Daoy (cell line): ENCODE results near the gene SULT1A4. TPM values are rescaled to one million over a fixed set of nuclear protein-coding genes. Genes with fewer than 3 reads are reported as not detected.
"Not testable (repeated sequence)": the region's sequence is repeated elsewhere in the genome, so short reads cannot be mapped to it uniquely, and the experiment has no call there.

ENCODE experiments used
- DNase-seq: peaks from one replicate; pipeline ENCODE4 v3.0.0-alpha.2; 2015; ENCODE audit warnings: low read depth
- total RNA-seq: library from RNA; depleted of rRNA; stranded (reverse); fragments of >200 nt; shearing (Covaris generic); gene quantifications from 2 replicates; pipeline ENCODE4 v1.2.3, GENCODE V29; 2014; rRNA removed

Gene SULT1A4
- 4.4 TPM in 1 of 2 replicates, not detected in the other for total RNA-seq

DNA sequence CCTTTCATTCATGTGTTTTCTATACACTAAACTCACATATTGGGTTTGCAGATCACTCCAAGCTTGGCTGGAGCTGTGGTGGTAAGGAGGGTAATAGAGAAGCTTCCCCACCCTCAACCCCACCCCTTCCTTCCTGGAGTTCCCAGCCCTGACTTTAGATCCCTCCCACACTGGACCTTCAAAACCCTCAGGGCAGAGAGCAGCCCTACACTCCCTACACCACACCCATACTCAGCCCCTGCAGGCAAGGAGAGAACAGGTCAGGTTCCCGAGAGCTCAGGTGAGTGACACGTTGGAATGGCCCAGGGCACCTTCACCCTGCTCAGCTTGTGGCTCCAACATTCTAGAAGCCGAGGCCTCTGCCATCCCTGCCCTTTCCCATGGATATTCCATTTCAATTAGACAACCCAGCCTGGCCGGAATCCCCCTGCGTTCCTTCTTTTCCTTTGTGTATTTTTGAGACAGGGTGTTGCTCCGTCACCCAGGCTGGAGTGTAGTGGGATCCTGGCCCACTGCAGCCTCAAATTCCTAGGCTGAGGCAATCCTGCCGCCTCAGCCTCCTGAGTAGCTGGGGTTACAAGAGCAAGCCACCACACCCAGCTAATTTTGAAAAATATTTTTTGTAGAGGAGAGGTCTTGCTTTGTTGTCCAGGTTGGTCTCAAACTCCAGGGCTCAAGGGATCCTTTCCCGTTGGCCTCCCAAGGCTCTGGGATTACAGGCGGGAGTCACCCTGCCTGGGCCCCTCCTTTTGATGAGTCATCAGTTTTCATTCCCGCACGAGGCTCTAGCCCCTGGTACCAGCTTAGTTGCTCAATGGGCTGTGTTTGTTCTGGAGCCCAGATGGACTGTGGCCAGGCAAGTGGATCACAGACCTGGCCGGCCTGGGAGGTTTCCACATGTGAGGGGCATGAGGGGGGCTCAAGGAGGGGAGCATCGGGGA, at the start of gene SULT1A4:
Gene SULT1A4, plus strand, starts transcription at position 208 of the 941 bp plus-strand sequence. CDS start 1,473 bp downstream, outside the sequence.
- DNase-seq = not testable (repeated sequence)

DNA sequence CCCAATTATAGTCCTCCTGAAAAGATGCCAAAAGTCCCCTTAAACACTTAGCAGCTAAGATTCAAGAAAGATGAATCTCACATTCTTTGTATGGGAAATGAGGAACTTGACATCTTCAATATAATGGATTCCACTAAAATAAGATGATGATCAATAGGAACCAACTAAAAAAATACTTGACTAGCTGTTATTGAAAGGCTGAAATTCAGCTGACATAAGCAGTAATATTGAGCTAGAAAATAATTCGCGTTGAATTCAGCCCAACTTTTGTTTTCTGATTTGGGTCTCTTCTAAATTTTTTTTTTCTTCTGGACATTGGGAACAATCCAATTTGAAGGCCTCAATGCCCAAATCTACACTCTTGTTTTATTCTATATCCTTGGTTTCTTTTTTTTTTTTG, 36.1 kb upstream of the SULT1A4 start:
- DNase-seq = not testable (repeated sequence)

DNA sequence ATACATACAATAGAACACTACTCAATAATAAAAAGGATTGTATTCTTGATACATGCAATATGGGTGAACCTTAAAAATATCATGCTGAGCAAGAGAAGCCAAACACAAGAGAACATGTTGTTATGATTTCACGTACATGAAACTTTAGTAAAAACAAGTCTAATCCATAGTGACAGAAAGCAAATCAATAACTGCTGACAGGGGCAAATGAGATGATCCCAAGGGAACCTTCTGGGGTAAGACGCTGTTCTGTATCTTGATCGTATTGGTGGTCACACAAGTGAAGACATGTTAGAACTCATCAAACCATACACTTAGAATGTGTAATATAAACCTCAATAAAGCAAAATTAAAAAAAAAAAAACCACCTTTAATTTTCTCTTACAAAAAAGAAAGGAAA, 34.3 kb upstream of the SULT1A4 start:
- DNase-seq = not testable (repeated sequence)

DNA sequence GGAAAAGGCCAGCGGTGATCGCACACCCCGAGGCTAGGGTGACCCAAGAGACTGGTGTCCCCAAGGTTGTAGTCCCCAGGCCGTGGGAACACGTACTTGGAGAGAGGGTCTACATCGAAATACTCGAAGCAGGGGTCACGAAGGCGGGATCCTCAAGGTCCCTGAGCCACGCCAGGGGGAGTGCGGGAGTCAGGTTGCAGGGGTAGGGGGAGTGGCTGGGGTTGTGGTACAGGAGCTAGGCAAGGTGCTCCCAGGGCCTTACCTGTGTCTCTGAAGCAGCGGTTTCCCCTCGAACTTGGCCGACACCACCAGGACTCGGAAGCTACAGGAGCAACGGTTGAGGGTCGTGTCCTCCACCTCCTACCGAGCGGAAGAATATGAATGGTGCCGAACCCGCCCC, 6.0 kb upstream of the SULT1A4 start:
- DNase-seq = not testable (repeated sequence)

DNA sequence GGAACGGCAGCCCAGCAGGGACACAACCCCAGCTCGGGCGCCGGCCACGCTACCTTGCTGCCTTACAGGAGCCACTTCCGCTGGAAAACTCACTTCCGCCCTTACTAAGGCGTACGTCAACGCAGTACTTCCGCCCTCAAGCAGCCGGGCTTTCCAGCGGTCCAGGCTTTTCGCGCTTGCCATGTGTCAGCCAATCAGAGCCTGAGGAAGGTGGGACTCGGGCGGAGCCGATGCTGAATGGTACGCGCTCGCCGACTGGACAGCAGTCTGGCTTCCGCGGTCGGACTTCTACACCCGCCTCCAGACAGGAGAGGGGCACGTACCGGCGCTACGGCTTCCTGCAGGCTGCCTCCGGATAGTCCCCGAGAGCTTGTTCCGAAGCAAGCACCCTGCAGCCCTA, 5.4 kb upstream of the SULT1A4 start, which contains the start of the genes BOLA2 and SLX1B:
Gene BOLA2, minus strand, starts transcription at position 83 of the 400 bp plus-strand sequence. CDS start 98 bp downstream, outside the sequence.
Gene SLX1B, plus strand, starts transcription at position 265 of the 400 bp plus-strand sequence.
- DNase-seq = not testable (repeated sequence)

DNA sequence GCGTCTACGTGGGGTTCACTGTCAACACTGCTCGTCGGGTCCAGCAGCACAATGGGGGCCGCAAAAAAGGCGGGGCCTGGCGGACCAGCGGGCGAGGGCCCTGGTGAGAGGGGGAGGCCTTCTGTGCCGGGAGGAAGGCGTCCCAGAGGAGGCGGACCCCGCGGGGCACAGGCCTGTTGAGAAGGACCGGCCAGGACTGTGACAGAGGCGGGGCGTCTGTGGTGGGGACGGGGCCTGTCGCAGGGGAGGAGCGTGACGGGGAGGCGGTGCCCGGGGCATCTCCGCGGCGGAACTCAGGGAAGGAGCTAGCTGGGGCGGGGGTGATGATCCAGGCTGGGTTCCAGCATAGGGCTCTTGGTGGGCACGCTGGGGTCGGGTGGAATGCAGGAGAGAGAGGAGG, 4.9 kb upstream of the SULT1A4 start:
- not testable (repeated sequence) for DNase-seq

DNA sequence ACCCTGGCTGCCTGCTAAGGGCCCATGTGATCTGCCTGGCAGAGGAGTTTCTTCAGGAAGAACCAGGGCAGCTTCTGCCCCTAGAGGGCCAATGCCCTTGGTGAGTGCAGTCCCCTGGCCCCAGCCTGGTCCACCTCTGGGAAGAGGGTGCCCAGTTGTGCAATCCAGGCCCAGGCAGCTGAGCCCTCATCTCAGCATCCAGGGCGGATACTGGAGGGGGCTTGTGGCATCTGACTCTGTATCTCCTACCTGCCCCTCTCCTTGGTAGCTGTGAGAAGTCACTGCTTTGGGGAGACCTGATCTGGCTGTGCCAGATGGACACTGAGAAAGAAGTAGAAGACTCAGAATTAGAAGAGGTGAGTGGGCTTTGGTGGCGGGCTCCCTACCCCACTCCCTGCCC, 2.1 kb upstream of the SULT1A4 start:
- DNase-seq = not testable (repeated sequence)

DNA sequence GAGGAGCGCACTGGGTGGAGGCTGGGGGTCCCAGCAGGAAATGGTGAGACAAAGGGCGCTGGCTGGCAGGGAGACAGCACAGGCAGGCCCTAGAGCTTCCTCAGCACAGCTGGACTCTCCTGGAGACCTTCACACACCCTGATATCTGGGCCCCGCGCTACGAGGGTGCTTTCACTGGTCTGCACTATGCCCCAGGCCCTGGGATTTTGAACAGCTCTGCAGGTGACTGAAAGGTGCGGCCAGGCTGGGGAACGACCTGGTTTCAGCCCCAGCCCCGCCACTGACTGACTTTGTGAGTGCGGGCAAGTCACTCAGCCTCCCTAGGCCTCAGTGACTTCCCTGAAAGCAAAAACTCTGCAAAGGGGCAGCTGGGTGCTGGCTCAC, 926 bp downstream of the SULT1A4 start:
- not testable (repeated sequence) for DNase-seq

DNA sequence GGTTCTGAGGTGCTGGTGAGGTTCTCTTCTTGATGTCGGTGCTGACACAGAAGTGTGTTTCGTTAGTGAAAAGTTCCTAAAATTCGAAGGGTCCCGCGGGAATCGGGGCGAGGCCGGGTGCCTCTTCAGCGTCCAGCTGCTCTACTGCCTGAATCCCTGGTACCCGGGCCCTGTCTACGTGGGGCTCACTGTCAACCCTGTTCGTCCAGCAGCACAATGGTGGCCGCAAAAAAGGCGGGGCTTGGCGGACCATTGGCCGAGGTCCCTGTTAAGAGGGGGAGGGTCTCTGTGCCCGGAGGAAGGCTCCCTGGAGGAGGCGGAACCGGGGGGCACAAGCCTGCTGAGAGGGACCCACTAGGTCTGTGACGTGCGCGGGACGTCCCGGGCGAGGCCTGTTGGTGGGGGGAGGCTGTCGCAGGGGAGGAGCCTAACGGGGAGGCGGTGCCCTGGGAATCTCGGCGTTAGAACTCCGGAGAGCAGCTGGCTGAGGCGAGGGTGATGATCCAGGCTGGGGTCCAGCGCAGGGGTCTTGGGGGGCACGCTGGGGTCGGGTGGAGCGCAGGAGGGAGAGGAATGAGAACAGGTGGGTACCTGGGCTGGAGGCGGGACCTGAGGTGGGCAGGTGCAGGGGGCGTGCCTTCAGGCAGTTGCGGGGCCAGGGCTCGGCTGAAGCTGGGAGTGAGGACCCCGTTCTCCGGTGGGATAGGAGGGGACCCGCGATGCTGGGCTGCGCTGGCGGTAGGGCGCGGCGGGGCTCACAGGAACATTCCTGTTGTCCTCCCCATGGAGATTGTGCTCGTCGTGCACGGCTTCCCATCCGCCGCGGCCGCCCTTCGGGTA, 6.5 kb downstream of the SULT1A4 start:
- not testable (repeated sequence) for DNase-seq

DNA sequence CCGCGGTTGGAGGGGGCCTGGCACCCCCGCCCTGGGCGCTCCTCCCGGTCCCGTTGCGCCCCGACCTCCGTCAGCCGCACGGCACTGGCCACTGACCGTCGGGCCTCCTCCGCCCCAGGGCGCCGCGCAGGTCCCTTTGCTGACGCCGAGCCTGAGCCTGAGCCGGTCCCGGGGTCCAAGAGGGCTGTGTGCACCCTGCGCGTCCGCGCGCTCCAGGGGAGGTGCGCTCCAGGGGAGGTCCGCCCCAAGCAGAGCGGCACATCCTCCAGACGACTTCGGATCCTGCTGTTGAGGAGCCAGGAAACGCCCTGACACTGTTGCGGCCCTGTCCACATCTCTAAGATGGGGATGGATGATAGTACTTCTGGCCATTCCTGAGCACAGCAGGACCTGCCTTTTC, 7.2 kb downstream of the SULT1A4 start:
- DNase-seq = not testable (repeated sequence)

DNA sequence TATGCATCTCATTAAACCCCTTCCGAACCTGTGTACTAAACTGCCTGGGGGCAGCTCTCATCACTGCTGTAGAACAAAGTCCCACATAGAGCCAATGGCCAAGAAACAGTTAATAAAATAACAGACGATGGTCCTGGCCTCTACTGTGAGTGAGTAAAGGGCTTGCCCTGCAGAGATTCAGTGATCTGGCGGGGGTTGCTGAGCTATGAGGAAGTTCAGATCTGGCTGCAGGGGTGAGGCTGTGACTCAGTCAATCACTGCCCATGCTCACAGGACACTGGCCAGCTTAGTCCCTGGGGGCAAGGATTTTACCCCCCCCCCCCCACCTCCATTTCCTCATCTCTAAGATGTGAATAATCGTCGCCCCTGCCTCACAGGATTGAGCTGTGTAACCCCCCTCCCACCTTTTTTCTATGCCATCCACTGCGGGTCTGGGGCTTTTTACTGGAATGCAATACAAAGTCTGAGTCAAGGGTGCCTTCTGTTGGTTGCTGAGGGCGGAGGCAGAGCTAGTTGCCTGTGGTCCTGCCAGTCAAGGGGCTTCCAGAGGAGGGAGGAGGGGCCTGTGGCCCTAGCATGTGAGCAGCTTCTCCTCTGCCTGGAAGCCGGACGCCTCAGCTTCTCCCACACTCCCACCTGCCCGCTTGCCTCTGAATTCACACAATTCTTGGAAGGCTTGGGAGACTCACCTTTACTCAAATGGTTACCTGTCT, 8.1 kb downstream of the SULT1A4 start:
- DNase-seq = not testable (repeated sequence)

DNA sequence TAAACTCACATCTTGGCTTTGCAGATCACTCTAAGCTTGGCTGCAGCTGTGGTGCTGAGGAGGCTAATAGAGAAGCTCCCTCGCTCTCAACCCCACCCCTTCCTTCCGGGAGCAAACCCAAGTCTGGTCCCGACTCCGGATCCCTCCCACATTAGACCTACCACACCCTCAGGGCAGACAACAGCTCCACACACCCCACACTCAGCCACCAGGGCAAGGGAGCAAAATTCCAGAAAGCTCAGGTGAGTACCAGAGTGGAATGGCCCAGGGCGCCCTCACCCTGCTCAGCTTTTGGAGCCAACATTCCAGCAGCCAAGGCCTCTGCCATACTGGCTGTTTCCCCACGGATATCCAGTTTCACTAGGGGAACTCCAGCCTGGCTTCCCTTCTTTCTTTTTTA, 9.9 kb downstream of the SULT1A4 start:
- not testable (repeated sequence) for DNase-seq

DNA sequence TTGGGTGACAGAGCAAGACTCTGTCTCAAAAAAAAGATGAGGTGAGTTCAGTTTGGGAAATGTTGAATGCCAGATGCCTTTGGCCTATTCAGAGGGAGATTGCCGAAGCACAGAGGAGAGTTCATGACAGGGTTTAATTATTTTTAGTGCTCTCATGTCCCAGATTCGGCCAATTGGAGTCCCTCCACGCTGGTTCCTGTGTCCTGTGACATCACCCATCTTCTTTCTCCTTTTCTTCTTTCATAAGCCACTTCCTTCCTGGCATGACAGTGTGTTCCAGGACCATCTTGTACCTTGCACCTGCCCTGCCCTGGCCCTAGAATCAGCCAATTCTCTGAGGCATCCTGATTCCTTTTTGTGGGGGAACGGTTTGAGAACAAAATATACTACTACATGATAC, 12.4 kb downstream of the SULT1A4 start:
- not testable (repeated sequence) for DNase-seq

DNA sequence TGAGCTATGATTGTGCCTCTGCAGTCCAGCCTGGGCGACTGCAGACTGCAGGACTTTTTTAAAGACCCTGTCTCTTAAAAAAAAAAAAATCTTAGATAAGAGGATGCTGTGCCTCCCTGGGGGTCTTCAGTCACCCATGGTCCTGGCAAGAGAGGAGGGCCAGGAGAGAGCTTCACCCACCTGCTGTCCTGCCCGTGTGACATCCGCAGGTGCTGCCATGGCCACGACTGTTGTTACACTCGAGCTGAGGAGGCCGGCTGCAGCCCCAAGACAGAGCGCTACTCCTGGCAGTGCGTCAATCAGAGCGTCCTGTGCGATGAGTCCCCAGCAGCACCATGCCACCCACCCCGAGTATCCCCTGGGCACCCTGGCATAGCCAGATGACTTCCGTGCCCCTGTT, 22.6 kb downstream of the SULT1A4 start:
- not testable (repeated sequence) for DNase-seq

DNA sequence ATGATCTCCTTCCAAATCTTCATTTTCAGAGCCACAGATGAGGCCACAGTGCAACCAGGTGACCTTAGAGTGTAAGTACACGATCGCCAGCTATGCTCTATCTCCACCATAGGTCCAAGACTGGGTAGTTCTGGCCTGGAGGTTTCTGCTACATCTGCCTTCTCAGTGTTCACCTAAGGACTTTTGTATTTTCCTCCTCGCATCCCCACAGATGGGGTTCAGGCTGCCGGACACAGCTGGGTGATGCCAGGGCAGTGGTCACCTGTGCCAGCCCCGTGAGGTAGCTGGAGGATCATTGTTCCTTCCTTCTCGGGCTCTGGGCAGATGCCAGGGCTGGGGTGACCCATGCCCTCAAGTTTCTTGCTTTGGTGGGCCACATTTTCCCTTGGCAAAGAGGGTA, 46.6 kb downstream of the SULT1A4 start, which contains the start of gene NPIPB12:
Gene NPIPB12, minus strand, starts transcription at position 101 of the 400 bp plus-strand sequence.
- DNase-seq = not testable (repeated sequence)

Other genes starting within 250 kb of the SULT1A4 start
- 0.06 and 1.2 TPM in 2 replicates for gene NPIPB11, start 53.2 kb upstream of the SULT1A4 start, total RNA-seq
- 57.3 and 76.3 TPM in 2 replicates for gene BOLA2, start 5.6 kb upstream of the SULT1A4 start, total RNA-seq
- gene SLX1B, start 5.4 kb upstream of the SULT1A4 start, total RNA-seq = 10.4 and 22.5 TPM in 2 replicates
- 2.5 and 6.6 TPM in 2 replicates for gene NPIPB12, start 46.5 kb downstream of the SULT1A4 start, total RNA-seq
- 0.40 and 0.89 TPM in 2 replicates for gene SPN, start 203.3 kb downstream of the SULT1A4 start, total RNA-seq
- 0.11 TPM in 1 of 2 replicates, not detected in the other for gene QPRT, start 219.3 kb downstream of the SULT1A4 start, total RNA-seq